Ascending aorta (tissue), 2 donors: Measurements from ENCODE around the gene CAVIN3. TPM values are rescaled to one million over a fixed set of nuclear protein-coding genes. Genes with fewer than 3 reads are reported as not detected.

Experiments
- DNase-seq, 2 donors: peaks; one replicate each; pipeline ENCODE4 v3.0.0-alpha.2; 2019; ENCODE audit warnings: low spot score in 2 of 2
- H3K27ac ChIP-seq, 2 donors: fragments of 200-600 bp; sonication (generic); one replicate each; pipeline ENCODE4 v1.5.1; 2016 to 2017; ENCODE audit warnings: mild to moderate bottlenecking in 1 of 2
- H3K27me3 ChIP-seq: fragments of 200-600 bp; sonication (generic); one replicate; pipeline ENCODE4 v1.5.1; 2017
- H3K36me3 ChIP-seq, 2 donors: fragments of 200-600 bp; sonication (generic); one replicate each; pipeline ENCODE4 v1.5.1; 2016
- H3K4me1 ChIP-seq, 2 donors: fragments of 200-600 bp; sonication (generic); one replicate each; pipeline ENCODE4 v1.5.1; 2016 to 2017; ENCODE audit warnings: mild to moderate bottlenecking in 1 of 2
- H3K4me3 ChIP-seq, 2 donors: fragments of 200-600 bp; sonication (generic); one replicate each; pipeline ENCODE4 v1.5.1; 2016 to 2017; ENCODE audit warnings: mild to moderate bottlenecking in 1 of 2
- H3K9me3 ChIP-seq, 2 donors: fragments of 200-600 bp; sonication (generic); one replicate each; pipeline ENCODE4 v1.5.1; 2016
- intact Hi-C: fragments of 100-400 bp; cut with DNase I; formaldehyde crosslinking; loops from one replicate; pipeline ENCODE4 v1.15.1; 2023
- total RNA-seq: library from RNA; depleted of rRNA; stranded (reverse); fragments of >200 nt; gene quantifications from one replicate; pipeline ENCODE4 v1.1.0, GENCODE V29; 2016
- TF ChIP-seq, protein P1 (sequence below), 3 experiments: fragments of 200-600 bp in 2 of 3; fragments of 450-650 bp in 1 of 3; sonication (generic) in 2 of 3; IDR thresholded peaks; one replicate each; pipeline ENCODE4 v1.5.1; 2016 to 2019; ENCODE audit warnings: antibody characterized with exemption in 3 of 3, mild to moderate bottlenecking in 1 of 3, moderate library complexity in 1 of 3

The CAVIN3 gene
- total RNA-seq, 1 donor from 2014 or later, result 596 TPM

DNA sequence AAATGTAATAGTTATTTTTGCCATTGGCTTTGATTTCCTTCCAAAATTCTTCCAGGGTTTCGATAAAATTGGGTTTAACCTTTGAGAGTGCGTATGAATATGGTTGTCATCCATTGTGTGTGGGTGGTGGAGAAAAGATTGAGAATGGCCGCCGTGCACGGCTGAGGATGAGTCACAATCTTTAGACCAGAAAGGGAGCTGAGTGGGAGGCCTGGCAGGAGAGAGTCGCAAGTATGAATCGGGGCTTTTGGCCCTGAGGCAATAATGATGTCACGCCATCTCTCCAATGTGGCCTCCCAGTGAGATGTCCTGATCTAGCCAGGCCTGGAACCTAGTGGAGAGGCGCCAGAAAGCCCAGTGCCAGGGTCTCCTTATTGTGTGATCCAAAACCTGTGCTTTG lies 36.9 kb upstream of the CAVIN3 start:
- TF ChIP-seq, protein P1, sequence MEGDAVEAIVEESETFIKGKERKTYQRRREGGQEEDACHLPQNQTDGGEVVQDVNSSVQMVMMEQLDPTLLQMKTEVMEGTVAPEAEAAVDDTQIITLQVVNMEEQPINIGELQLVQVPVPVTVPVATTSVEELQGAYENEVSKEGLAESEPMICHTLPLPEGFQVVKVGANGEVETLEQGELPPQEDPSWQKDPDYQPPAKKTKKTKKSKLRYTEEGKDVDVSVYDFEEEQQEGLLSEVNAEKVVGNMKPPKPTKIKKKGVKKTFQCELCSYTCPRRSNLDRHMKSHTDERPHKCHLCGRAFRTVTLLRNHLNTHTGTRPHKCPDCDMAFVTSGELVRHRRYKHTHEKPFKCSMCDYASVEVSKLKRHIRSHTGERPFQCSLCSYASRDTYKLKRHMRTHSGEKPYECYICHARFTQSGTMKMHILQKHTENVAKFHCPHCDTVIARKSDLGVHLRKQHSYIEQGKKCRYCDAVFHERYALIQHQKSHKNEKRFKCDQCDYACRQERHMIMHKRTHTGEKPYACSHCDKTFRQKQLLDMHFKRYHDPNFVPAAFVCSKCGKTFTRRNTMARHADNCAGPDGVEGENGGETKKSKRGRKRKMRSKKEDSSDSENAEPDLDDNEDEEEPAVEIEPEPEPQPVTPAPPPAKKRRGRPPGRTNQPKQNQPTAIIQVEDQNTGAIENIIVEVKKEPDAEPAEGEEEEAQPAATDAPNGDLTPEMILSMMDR (IDR thresholded peaks at IDR 0.05), result no peak
- peak overlapping the region; percentile 89 for H3K27ac ChIP-seq
- H3K4me1 ChIP-seq, result peaks cover 6 to 14% of the 10 kb centered on the region in 2 donors
- H3K27me3 ChIP-seq, result no peaks in the 10 kb centered on the region
- no peaks in the 10 kb centered on the region for H3K9me3 ChIP-seq
- DNase-seq, result peak; percentile 53 to 92
- no peak overlapping the region for H3K4me3 ChIP-seq
- no peaks in the 10 kb centered on the region for H3K36me3 ChIP-seq
- intact Hi-C loops, result loop anchor here (1.0 kb wide), 2 partner anchors 38 to 122 kb away; no protein-coding TSS in a partner anchor

DNA sequence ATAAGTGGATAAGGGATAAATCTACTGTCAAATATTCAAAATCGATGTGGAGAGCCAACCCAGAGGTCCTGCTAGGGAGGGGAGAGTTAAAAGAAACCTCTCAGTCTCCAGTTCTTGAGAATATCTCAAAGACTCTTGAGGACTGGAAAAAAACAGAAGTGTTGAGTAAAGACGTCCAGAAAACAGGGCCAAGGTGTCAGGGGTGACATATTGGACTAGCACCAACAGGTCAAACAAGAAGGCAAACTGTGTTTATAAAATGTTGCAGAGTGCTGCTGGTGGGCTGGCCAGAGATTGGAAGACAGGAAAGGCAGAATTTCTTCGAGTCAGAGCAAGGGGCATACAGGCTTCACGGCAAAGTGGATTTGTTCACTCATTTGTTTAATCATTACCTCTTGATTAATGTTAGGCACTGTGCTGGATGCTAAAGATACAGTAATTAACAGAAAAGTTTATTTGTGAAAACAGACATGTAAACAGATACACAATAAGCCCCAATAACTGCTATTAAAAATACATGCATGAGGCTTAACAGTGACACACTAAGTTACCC lies 36.3 kb upstream of the CAVIN3 start:
- no peak for DNase-seq
- Histone ChIP-seq H3K4me3 (no peak overlapping the region), H3K4me1 (peaks cover 5 to 10% of the 10 kb centered on the region in 2 donors), H3K36me3 (no peaks in the 10 kb centered on the region), H3K27ac (peak overlapping the region; percentile 89), H3K27me3 (no peaks in the 10 kb centered on the region), H3K9me3 (no peaks in the 10 kb centered on the region)
- intact Hi-C loops, result loop anchor here (1.0 kb wide), 2 partner anchors 37 to 121 kb away; no protein-coding TSS in a partner anchor
- TF ChIP-seq, protein P1 (IDR thresholded peaks at IDR 0.05), result no peak

DNA sequence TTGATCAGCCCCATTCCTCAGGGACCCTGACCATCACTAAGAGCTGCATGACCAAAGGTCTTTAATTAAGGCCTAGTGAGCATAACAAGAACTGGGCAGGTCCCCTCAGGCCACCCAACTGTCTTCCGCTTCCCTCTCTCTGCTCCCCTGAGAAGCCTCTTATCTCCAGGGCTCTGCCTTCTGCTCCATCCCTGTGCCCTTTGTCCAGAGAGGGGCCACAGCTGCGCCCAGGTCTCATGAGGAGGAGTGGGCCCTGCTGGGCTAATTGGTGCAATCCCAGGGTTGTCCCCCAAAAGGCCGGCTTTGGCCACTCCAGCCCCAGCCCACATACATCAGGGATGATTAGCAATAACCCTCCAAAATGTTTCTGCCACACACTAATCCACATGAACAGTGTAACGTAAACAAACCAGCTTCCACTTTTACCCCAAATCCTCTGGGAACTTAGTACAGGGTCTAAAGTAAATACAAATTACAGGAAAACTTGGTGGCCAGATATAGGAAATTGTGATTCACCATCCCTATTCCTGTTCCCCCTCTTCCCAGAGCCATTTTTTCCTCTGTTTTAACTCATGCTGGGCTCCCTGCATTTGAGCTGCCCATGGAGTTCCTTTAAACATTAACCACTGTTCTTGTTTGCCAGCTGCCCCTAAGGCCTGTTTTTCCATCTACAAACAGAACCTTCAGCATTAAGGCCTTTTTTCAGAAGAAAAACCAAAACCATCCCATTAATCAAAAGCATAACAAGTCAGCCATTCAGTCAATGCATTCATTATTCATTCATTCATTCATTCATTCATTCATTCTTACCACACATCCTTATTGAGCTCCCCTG lies 34.6 kb upstream of the CAVIN3 start:
- Histone ChIP-seq H3K4me1 (peaks cover 5 to 10% of the 10 kb centered on the region in 2 donors), H3K27ac (no peak overlapping the region), H3K27me3 (no peaks in the 10 kb centered on the region), H3K9me3 (no peaks in the 10 kb centered on the region), H3K36me3 (no peaks in the 10 kb centered on the region), H3K4me3 (no peak overlapping the region)
- intact Hi-C loops, result no loop called here
- TF ChIP-seq, protein P1 (IDR thresholded peaks at IDR 0.05), result no peak
- DNase-seq, result no peak

DNA sequence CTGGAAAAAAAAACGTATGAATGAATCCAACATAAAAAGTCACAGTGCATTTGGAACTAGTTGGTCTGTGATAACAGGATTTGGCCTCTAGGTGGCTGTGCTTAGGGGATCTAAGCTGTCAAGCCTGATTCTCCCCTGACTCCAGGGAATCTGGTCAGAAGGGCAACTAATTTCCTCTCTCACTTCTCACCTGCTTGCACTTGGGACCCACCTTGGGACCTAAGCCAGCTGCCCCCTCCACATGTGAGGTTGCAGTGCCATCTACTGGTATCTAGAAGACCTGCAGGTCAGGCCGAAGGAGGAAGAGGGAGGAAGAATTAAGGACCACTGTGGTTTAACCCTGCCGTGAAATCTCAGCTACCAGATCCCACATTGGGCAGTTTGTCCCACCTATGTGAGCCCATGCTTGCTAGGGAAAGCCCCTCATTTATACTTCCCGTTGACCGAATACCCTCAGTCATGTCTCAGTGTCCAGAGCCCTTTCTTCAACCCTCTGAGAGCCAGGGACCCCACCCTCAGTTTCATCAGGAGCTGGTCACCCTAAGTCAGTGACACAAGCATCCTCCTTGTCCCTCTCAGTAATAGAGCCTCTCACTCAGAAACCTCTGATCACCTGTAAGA lies 33.2 kb upstream of the CAVIN3 start:
- H3K4me3 ChIP-seq, result no peak overlapping the region
- TF ChIP-seq, protein P1 (IDR thresholded peaks at IDR 0.05), result peak; percentile 81 to 96 (median 95)
- H3K9me3 ChIP-seq, result no peaks in the 10 kb centered on the region

DNA sequence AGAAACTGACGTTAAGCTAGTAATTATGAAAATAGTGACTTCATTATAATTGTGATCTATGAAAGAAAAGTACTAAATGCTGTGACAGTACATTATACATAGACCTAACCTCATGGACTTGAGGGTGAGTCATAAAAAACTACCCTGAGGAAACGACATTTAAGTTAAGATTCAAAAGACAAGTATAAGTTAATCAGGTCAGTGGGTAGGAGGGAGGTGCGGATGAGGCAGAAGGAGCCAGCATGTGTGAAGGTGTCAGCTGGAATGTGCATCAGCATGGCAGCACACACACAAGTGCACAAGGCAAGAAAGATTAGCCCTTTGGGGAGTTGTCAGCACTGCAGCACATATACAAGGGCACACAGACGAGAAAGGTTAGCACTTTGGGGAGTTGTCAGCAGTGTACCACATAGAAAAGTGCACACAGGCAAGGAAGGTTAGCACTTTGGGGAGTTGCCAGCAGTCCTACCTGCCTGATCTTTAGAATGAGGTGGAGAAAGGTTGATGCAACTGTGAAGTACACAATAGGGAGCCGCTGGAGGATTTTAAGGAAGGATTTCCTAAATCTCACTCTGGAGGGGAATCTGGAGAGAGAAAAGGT lies 31.6 kb upstream of the CAVIN3 start:
- intact Hi-C loops, result no loop called here
- Histone ChIP-seq H3K4me1 (peaks cover under 1 to 5% of the 10 kb centered on the region in 2 donors), H3K4me3 (no peak overlapping the region), H3K36me3 (no peaks in the 10 kb centered on the region), H3K9me3 (no peaks in the 10 kb centered on the region), H3K27me3 (no peaks in the 10 kb centered on the region), H3K27ac (no peak overlapping the region)
- TF ChIP-seq, protein P1 (IDR thresholded peaks at IDR 0.05), result no peak
- DNase-seq, result no peak

More for the DNA sequence above, 33.2 kb upstream of the CAVIN3 start:
- H3K36me3 ChIP-seq, result no peaks in the 10 kb centered on the region
- H3K27ac ChIP-seq, result no peak overlapping the region
- peak in 1 of 2 donors; percentile 72 for DNase-seq
- no peaks in the 10 kb centered on the region for H3K27me3 ChIP-seq
- H3K4me1 ChIP-seq, result peaks cover 5 to 10% of the 10 kb centered on the region in 2 donors
- intact Hi-C loops, result loop anchor here (1.0 kb wide), 2 partner anchors 55 to 102 kb away; no protein-coding TSS in a partner anchor
